Mucosa of descending colon (tissue), 3 donors: ENCODE data around the gene VAV3. TPM values are rescaled to one million over a fixed set of nuclear protein-coding genes. Genes with fewer than 3 reads are reported as not detected.

Experiments used
- ATAC-seq: fragments of 200-7000 bp; cut with Tn5 transposase; one replicate; pipeline ENCODE4 v1.9.1; 2020; ENCODE audit warnings: mild to moderate bottlenecking, moderate library complexity
- DNase-seq, 3 donors: peaks; one replicate each; pipeline ENCODE4 v3.0.0-alpha.2; 2020
- H3K36me3 ChIP-seq: fragments of 200-600 bp; one replicate; pipeline ENCODE4 v1.8.0; 2021; ENCODE audit warnings: low read depth, mild to moderate bottlenecking
- H3K4me1 ChIP-seq: fragments of 200-600 bp; one replicate; pipeline ENCODE4 v1.8.0; 2021; ENCODE audit warnings: low read depth, mild to moderate bottlenecking
- H3K4me3 ChIP-seq: fragments of 200-600 bp; one replicate; pipeline ENCODE4 v1.8.0; 2021; ENCODE audit warnings: mild to moderate bottlenecking
- H3K9me3 ChIP-seq: fragments of 200-600 bp; one replicate; pipeline ENCODE4 v1.8.0; 2021; ENCODE audit warnings: mild to moderate bottlenecking
- intact Hi-C, 2 donors: fragments of 100-400 bp; cut with DNase I in 1 of 2; cut with micrococcal nuclease in 1 of 2; formaldehyde crosslinking; loops; one replicate each; pipeline versions ENCODE4 v1.11.0 to v1.11.1; 2022; cut with DNase I, micrococcal nuclease
- total RNA-seq, 3 donors: library from RNA; stranded (reverse); fragmentation: NEBNext Ultra II Directional in 2 of 3; extraction: Animal tissue kit (Norgen Biotek cat#: 25700) in 2 of 3; gene quantifications; one replicate each; pipeline versions ENCODE4 v1.2.1 to v1.2.4, GENCODE V29; 2021 to 2023
- TF ChIP-seq, protein P1 (sequence below): fragments of 200-600 bp; IDR thresholded peaks from one replicate; pipeline ENCODE4 v1.8.0; 2022; ENCODE audit warnings: antibody characterized with exemption, mild to moderate bottlenecking
- donor health status: DM: no; HTN: no; CAD: no; lungs with moderate emphysema.
- donor health status: DM: no; HTN: no; CAD: no.
- donor health status: DM: no; HTN: yes; CAD: no.

Gene VAV3
- total RNA-seq, 3 donors from 2014 or later = 41.3 to 142 (median 101) TPM

DNA sequence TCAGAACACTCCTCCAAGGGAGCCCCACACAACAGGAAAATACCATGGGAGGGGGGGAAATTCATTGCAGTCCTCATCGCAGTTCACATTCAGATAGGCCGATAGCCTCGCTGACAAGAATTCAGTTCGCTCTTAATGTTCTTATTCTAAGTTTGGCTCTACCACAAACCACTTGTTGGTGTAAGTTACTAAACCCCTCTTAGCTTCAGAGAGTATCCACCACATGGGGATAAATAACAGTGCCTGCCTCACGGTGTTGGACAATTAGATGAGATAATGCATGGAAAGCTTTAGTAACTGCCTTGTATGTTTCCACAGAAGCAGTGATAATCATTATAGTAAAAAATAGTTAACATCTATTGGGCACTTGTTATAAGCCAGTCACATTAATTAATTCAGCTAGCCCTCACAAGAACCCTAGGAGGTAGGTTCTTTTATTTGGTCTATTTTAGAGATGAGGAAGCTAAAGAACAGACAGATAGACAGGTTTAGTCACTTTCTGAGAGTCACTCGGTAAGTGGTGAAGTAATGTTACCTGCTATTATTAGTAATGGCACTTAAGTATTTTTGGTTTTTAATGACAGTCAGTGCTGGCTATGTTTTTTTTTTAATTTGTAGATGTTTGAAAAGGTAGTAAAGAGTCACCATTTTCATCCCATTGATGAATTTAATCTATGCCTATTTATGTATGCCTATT, 10.1 kb downstream of the VAV3 start:
- Histone ChIP-seq H3K9me3 (no peaks in the 10 kb centered on the region), H3K36me3 (no peaks in the 10 kb centered on the region), H3K4me3 (no peak overlapping the region), H3K4me1 (no peaks in the 10 kb centered on the region)
- no peak for DNase-seq
- intact Hi-C loops = no loop called here
- TF ChIP-seq, protein P1, sequence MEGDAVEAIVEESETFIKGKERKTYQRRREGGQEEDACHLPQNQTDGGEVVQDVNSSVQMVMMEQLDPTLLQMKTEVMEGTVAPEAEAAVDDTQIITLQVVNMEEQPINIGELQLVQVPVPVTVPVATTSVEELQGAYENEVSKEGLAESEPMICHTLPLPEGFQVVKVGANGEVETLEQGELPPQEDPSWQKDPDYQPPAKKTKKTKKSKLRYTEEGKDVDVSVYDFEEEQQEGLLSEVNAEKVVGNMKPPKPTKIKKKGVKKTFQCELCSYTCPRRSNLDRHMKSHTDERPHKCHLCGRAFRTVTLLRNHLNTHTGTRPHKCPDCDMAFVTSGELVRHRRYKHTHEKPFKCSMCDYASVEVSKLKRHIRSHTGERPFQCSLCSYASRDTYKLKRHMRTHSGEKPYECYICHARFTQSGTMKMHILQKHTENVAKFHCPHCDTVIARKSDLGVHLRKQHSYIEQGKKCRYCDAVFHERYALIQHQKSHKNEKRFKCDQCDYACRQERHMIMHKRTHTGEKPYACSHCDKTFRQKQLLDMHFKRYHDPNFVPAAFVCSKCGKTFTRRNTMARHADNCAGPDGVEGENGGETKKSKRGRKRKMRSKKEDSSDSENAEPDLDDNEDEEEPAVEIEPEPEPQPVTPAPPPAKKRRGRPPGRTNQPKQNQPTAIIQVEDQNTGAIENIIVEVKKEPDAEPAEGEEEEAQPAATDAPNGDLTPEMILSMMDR = no peak
- no peak for ATAC-seq

- ATAC-seq (no peak), DNase-seq (no peak)
- intact Hi-C loops = no loop called here
- TF ChIP-seq, protein P1 = no peak
- H3K4me3 ChIP-seq = no peak overlapping the region
- no peaks in the 10 kb centered on the region for H3K36me3 ChIP-seq
- H3K9me3 ChIP-seq = no peaks in the 10 kb centered on the region
- H3K4me1 ChIP-seq = no peaks in the 10 kb centered on the region
Measured at GRCh38 chr1:107954126-107954525, 10.9 kb downstream of the VAV3 start.

DNA sequence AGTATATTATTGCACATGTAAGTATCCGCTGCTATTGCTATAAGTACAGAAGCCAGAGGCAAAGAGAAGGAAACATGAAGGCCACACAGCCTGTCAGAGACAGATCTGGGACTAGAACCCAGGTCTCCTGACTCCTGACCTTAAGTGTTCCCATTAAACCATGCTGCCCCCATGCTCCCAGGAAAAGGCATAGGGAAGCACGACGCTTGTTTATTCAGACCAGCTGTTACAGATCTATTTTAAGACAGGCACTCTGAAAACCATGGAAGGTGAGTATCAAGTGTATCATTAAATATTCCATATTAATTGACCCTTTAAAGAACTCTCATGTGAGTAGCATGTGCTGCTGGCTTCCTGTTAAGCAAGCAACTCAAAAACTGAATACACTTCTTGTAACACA, 11.4 kb downstream of the VAV3 start:
- ATAC-seq = no peak
- intact Hi-C loops = no loop called here

GRCh38 chr1:107952989-107953388, 12.0 kb downstream of the VAV3 start:
- no peaks in the 10 kb centered on the region for H3K4me1 ChIP-seq
- ATAC-seq = no peak
- DNase-seq = no peak
- TF ChIP-seq, protein P1 = no peak
- intact Hi-C loops = no loop called here
- H3K9me3 ChIP-seq = no peaks in the 10 kb centered on the region
- no peaks in the 10 kb centered on the region for H3K36me3 ChIP-seq
- no peak overlapping the region for H3K4me3 ChIP-seq

More for the DNA sequence above, 11.4 kb downstream of the VAV3 start:
- Histone ChIP-seq H3K4me1 (no peaks in the 10 kb centered on the region), H3K9me3 (no peaks in the 10 kb centered on the region), H3K36me3 (no peaks in the 10 kb centered on the region), H3K4me3 (no peak overlapping the region)
- no peak for DNase-seq
- TF ChIP-seq, protein P1 = no peak

GRCh38 chr1:107950464-107950863, 14.5 kb downstream of the VAV3 start:
- DNase-seq = no peak
- no peaks in the 10 kb centered on the region for H3K4me1 ChIP-seq
- no peak for ATAC-seq
- intact Hi-C loops = no loop called here
- H3K4me3 ChIP-seq = no peak overlapping the region
- TF ChIP-seq, protein P1 = no peak
- H3K36me3 ChIP-seq = no peaks in the 10 kb centered on the region
- H3K9me3 ChIP-seq = no peaks in the 10 kb centered on the region
